Stimulated activated CD8-positive, alpha-beta memory T cell treated with anti-CD3 and anti-CD28 coated beads, Interleukin-7, amount 100 ng/mL, for 1 hour (primary cell): ENCODE results near the gene CDH23.
"Not testable (repeated sequence)": the region's sequence is repeated elsewhere in the genome, so short reads cannot be mapped to it uniquely, and the experiment has no call there.

Experiments
- DNase-seq, 2 donors: peaks; one replicate each; pipeline ENCODE4 v3.0.0-alpha.2; 2020; ENCODE audit warnings: low read depth in 2 of 2

The CDH23 gene

GRCh38 chr10:71582506-71583475, 186.1 kb downstream of the CDH23 start:
- DNase-seq, result no peak

GRCh38 chr10:71584461-71584860, 187.7 kb downstream of the CDH23 start:
- no peak for DNase-seq

GRCh38 chr10:71584902-71585563, 188.3 kb downstream of the CDH23 start:
- no peak for DNase-seq

GRCh38 chr10:71585564-71586290, 189.0 kb downstream of the CDH23 start:
- no peak for DNase-seq

GRCh38 chr10:71587941-71588573, 191.3 kb downstream of the CDH23 start:
- no peak for DNase-seq

- DNase-seq, result no peak
Measured at GRCh38 chr10:71588685-71589084, 192.0 kb downstream of the CDH23 start.

- DNase-seq, result no peak
Measured at GRCh38 chr10:71589617-71590551, 193.2 kb downstream of the CDH23 start.

- no peak for DNase-seq
Measured at GRCh38 chr10:71590781-71591350, 194.1 kb downstream of the CDH23 start.

- DNase-seq, result no peak
Measured at GRCh38 chr10:71594934-71595571, 198.3 kb downstream of the CDH23 start.

GRCh38 chr10:71595649-71596048, 198.9 kb downstream of the CDH23 start:
- no peak for DNase-seq

GRCh38 chr10:71596127-71596526, 199.4 kb downstream of the CDH23 start:
- no peak for DNase-seq

GRCh38 chr10:71596759-71597158, 200.0 kb downstream of the CDH23 start:
- DNase-seq, result no peak

- no peak for DNase-seq
Measured at GRCh38 chr10:71597821-71598498, 201.2 kb downstream of the CDH23 start.

GRCh38 chr10:71598621-71599055, 201.9 kb downstream of the CDH23 start:
- no peak for DNase-seq

GRCh38 chr10:71599518-71599917, 202.8 kb downstream of the CDH23 start:
- no peak for DNase-seq

- not testable (repeated sequence) for DNase-seq
Measured at GRCh38 chr10:71600242-71600641, 203.5 kb downstream of the CDH23 start.

- no peak for DNase-seq
Measured at GRCh38 chr10:71600849-71601248, 204.1 kb downstream of the CDH23 start.

GRCh38 chr10:71601273-71601672, 204.6 kb downstream of the CDH23 start:
- no peak for DNase-seq

- DNase-seq, result no peak
Measured at GRCh38 chr10:71603150-71603549, 206.4 kb downstream of the CDH23 start.
